Peyer's patch (tissue), 4 donors: ENCODE data around the gene PXDN.

Experiments used
- POLR2A ChIP-seq, 2 donors: fragments of 450-650 bp; IDR thresholded peaks; one replicate each; pipeline ENCODE4 v1.5.1; 2017; ENCODE audit warnings: antibody characterized with exemption in 2 of 2, mild to moderate bottlenecking in 2 of 2, moderate library complexity in 2 of 2
- TF ChIP-seq, protein P1 (sequence below), 6 experiments: fragments of 450-650 bp in 4 of 6; fragments of 200-600 bp in 2 of 6; sonication (generic) in 1 of 6; IDR thresholded peaks; one replicate each; pipeline ENCODE4 v1.5.1; 2017 to 2019; ENCODE audit warnings: antibody characterized with exemption in 6 of 6, mild to moderate bottlenecking in 3 of 6, moderate library complexity in 1 of 6

DNA sequence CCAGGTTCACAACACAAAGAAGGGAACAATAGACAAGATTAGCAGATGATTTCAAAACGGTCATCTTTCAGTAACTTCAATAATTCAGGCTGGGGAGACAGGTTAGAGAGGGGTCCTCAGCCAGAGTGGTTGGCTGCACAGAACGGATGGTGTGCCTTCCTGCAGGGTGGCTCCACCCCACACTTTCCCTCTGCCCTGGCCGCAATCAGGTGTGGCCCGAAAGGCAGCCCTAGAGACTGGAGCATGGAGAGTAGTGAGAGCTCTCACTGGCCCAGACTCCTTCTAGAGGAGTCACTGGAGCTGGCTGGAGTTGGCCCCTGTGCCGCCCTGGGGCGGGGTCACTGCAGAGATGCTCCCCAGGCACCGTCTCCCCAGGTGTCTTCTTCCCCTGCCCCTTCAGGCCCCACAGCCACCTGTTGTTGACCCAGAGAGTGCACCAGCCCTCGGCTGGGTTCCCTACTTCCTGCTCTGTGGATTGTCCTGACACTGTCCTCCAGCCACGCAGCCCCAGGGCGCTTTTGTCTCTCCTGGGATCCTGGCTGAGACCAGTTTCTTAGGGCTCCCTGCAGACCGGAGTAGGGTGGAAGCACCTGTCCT is 126.8 kb downstream of the PXDN start:
- TF ChIP-seq, protein P1, sequence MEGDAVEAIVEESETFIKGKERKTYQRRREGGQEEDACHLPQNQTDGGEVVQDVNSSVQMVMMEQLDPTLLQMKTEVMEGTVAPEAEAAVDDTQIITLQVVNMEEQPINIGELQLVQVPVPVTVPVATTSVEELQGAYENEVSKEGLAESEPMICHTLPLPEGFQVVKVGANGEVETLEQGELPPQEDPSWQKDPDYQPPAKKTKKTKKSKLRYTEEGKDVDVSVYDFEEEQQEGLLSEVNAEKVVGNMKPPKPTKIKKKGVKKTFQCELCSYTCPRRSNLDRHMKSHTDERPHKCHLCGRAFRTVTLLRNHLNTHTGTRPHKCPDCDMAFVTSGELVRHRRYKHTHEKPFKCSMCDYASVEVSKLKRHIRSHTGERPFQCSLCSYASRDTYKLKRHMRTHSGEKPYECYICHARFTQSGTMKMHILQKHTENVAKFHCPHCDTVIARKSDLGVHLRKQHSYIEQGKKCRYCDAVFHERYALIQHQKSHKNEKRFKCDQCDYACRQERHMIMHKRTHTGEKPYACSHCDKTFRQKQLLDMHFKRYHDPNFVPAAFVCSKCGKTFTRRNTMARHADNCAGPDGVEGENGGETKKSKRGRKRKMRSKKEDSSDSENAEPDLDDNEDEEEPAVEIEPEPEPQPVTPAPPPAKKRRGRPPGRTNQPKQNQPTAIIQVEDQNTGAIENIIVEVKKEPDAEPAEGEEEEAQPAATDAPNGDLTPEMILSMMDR (IDR thresholded peaks at IDR 0.05): no peak
- no peak for TF ChIP-seq POLR2A (IDR thresholded peaks at IDR 0.05)
